GM12872 (cell line): ENCODE measurements around the gene UTP4.
A peak's percentile ranks its signal among the peaks of the same experiment; 100 is the strongest.

Experiments used
- CTCF ChIP-seq: IDR thresholded peaks from 3 replicates; pipeline ENCODE4 v1.5.1; 2011; ENCODE audit warnings: low read depth, mild to moderate bottlenecking, low read length, moderate library complexity; ENCODE audit not compliant: insufficient read depth

UTP4 gene

GRCh38 chr16:69089091-69089910, 43.1 kb upstream of the UTP4 start:
- TF ChIP-seq CTCF = no peak

- TF ChIP-seq CTCF = no peak
Observed at GRCh38 chr16:69093974-69094373, 38.5 kb upstream of the UTP4 start.

- TF ChIP-seq CTCF = no peak
Observed at GRCh38 chr16:69094501-69094900, 37.9 kb upstream of the UTP4 start.

- TF ChIP-seq CTCF = no peak
Observed at GRCh38 chr16:69095193-69095592, 37.3 kb upstream of the UTP4 start.

- no peak for TF ChIP-seq CTCF
Observed at GRCh38 chr16:69100071-69100691, 32.3 kb upstream of the UTP4 start.

- peak; percentile 47; the same call in 2 of the 3 replicates for TF ChIP-seq CTCF
Observed at GRCh38 chr16:69105501-69106361, 26.7 kb upstream of the UTP4 start, which contains the start of gene HAS3. TSS of gene HAS3 (plus strand) at chr16:69105653. CDS start at chr16:69109396, 3,743 bp downstream.
